Measurements from ENCODE around the gene TMEM141. TPM values are rescaled to one million over a fixed set of nuclear protein-coding genes. Genes with fewer than 3 reads are reported as not detected.

Gene TMEM141
- total RNA-seq, 4 donors from 2014 or later, result 71.1 to 148 (median 115) TPM

Other genes with a start within 250 kb of the TMEM141 start
- gene NOTCH1, start 245.3 kb upstream of the TMEM141 start, total RNA-seq, result 100 to 1,000 TPM in 3 of 4 donors, 10 to 100 TPM in 1; 71.0 to 160 (median 114) TPM
- 10 to 100 TPM; 12.2 to 49.6 (median 28.6) TPM for gene EGFL7, start 128.4 kb upstream of the TMEM141 start, total RNA-seq
- gene AGPAT2, start 103.9 kb upstream of the TMEM141 start, total RNA-seq, result 10 to 100 TPM; 43.5 to 73.2 (median 63.5) TPM
- gene DIPK1B, start 78.8 kb upstream of the TMEM141 start, total RNA-seq, result 10 to 100 TPM in 1 of 4 donors, 1 to 10 TPM in 3; 3.8 to 13.1 (median 6.3) TPM
- 1 to 10 TPM in 2 of 4 donors, under 1 TPM in 1, not detected in 1; 0.32 to 3.5 (median 2.8) TPM for gene LCN10, start 48.4 kb upstream of the TMEM141 start, total RNA-seq
- 1 to 10 TPM; 4.0 to 8.3 (median 5.9) TPM for gene LCN6, start 42.8 kb upstream of the TMEM141 start, total RNA-seq
- not detected for gene LCN8, start 33.1 kb upstream of the TMEM141 start, total RNA-seq
- under 1 TPM in 1 of 4 donors, not detected in 3; 0.21 TPM for gene LCN15, start 26.8 kb upstream of the TMEM141 start, total RNA-seq
- gene CCDC183, start 5.0 kb downstream of the TMEM141 start, total RNA-seq, result 10 to 100 TPM in 1 of 4 donors, 1 to 10 TPM in 3; 1.1 to 10.3 (median 2.3) TPM
- gene RABL6, start 16.6 kb downstream of the TMEM141 start, total RNA-seq, result 10 to 100 TPM; 54.2 to 70.7 (median 61.0) TPM
- gene AJM1, start 51.1 kb downstream of the TMEM141 start, total RNA-seq, result 1 to 10 TPM; 1.6 to 3.1 (median 2.2) TPM
- gene PHPT1, start 58.1 kb downstream of the TMEM141 start, total RNA-seq, result 10 to 100 TPM; 41.9 to 64.2 (median 46.6) TPM
- gene MAMDC4, start 61.0 kb downstream of the TMEM141 start, total RNA-seq, result 1 to 10 TPM; 1.3 to 3.9 (median 1.8) TPM
- 100 to 1,000 TPM; 236 to 328 (median 311) TPM for gene EDF1, start 75.0 kb downstream of the TMEM141 start, total RNA-seq
- gene TRAF2, start 95.2 kb downstream of the TMEM141 start, total RNA-seq, result 10 to 100 TPM in 2 of 4 donors, 1 to 10 TPM in 2; 8.6 to 16.1 (median 10.5) TPM
- 100 to 1,000 TPM; 101 to 166 (median 142) TPM for gene FBXW5, start 153.4 kb downstream of the TMEM141 start, total RNA-seq
- gene C8G, start 153.9 kb downstream of the TMEM141 start, total RNA-seq, result 1 to 10 TPM in 1 of 4 donors, not detected in 3; 2.7 TPM
- 1 to 10 TPM in 1 of 4 donors, not detected in 3; 3.7 TPM for gene LCN12, start 160.9 kb downstream of the TMEM141 start, total RNA-seq
- 10 to 100 TPM in 3 of 4 donors, 1 to 10 TPM in 1; 4.3 to 31.7 (median 25.7) TPM for gene PTGDS, start 186.2 kb downstream of the TMEM141 start, total RNA-seq
- under 1 TPM in 2 of 4 donors, not detected in 2; 0.18 to 0.40 TPM for gene LCNL1, start 191.6 kb downstream of the TMEM141 start, total RNA-seq
- gene PAXX, start 201.1 kb downstream of the TMEM141 start, total RNA-seq, result 10 to 100 TPM; 43.2 to 68.6 (median 61.5) TPM
- gene CLIC3, start 205.2 kb downstream of the TMEM141 start, total RNA-seq, result 100 to 1,000 TPM in 3 of 4 donors, 10 to 100 TPM in 1; 20.6 to 159 (median 130) TPM
- 10 to 100 TPM; 10.4 to 44.7 (median 33.4) TPM for gene ABCA2, start 236.9 kb downstream of the TMEM141 start, total RNA-seq
- under 1 TPM in 1 of 4 donors, not detected in 3; 0.72 TPM for gene FUT7, start 240.7 kb downstream of the TMEM141 start, total RNA-seq

Data from suprapubic skin (tissue), 4 donors.